Right atrium auricular region (tissue), 2 donors: ENCODE measurements around the gene CCDC71L. TPM values are rescaled to one million over a fixed set of nuclear protein-coding genes. Genes with fewer than 3 reads are reported as not detected.

Experiments used
- DNase-seq: peaks from one replicate; pipeline ENCODE4 v3.0.0-alpha.2; 2019; ENCODE audit warnings: low spot score
- H3K27ac ChIP-seq, 2 donors: fragments of 200-600 bp; sonication (generic); 1 replicate in 1 of 2; 2 replicates in 1 of 2; pipeline ENCODE4 v1.5.1; 2016 to 2019
- H3K27me3 ChIP-seq, 2 donors: fragments of 200-600 bp; sonication (generic); one replicate each; pipeline versions ENCODE4 v1.5.1 to v1.6.0; 2017 to 2019
- H3K36me3 ChIP-seq: fragments of 200-600 bp; sonication (generic); one replicate; pipeline ENCODE4 v1.5.1; 2016
- H3K4me1 ChIP-seq, 2 donors: fragments of 200-600 bp; sonication (generic); one replicate each; pipeline versions ENCODE4 v1.5.1 to v1.6.0; 2017 to 2019
- H3K4me3 ChIP-seq, 2 donors: fragments of 200-600 bp; sonication (generic); 1 replicate in 1 of 2; 2 replicates in 1 of 2; pipeline ENCODE4 v1.5.1; 2017 to 2019; ENCODE audit warnings: mild to moderate bottlenecking in 1 of 2, moderate library complexity in 1 of 2
- H3K9me3 ChIP-seq, 2 donors: fragments of 200-600 bp; sonication (generic); one replicate each; pipeline ENCODE4 v1.5.1; 2019
- CTCF ChIP-seq, 2 donors: fragments of 200-600 bp; sonication (generic); IDR thresholded peaks; one replicate each; pipeline ENCODE4 v1.5.1; 2019; ENCODE audit warnings: antibody characterized with exemption in 2 of 2
- total RNA-seq, 2 donors: library from RNA; depleted of rRNA; stranded (reverse); fragments of >200 nt; gene quantifications; one replicate each; pipeline ENCODE4 v1.1.0, GENCODE V29; 2016

Gene CCDC71L
- total RNA-seq, 2 donors from 2014 or later = 17.5 to 20.9 TPM

GRCh38 chr7:106629516-106629915 lies 31.4 kb downstream of the CCDC71L start:
- Histone ChIP-seq H3K4me3 (no peak overlapping the region), H3K36me3 (no peaks in the 10 kb centered on the region), H3K27me3 (no peaks in the 10 kb centered on the region), H3K9me3 (no peaks in the 10 kb centered on the region), H3K4me1 (no peaks in the 10 kb centered on the region), H3K27ac (no peak overlapping the region)
- no peak for DNase-seq
- TF ChIP-seq CTCF (IDR thresholded peaks at IDR 0.05) = no peak

DNA sequence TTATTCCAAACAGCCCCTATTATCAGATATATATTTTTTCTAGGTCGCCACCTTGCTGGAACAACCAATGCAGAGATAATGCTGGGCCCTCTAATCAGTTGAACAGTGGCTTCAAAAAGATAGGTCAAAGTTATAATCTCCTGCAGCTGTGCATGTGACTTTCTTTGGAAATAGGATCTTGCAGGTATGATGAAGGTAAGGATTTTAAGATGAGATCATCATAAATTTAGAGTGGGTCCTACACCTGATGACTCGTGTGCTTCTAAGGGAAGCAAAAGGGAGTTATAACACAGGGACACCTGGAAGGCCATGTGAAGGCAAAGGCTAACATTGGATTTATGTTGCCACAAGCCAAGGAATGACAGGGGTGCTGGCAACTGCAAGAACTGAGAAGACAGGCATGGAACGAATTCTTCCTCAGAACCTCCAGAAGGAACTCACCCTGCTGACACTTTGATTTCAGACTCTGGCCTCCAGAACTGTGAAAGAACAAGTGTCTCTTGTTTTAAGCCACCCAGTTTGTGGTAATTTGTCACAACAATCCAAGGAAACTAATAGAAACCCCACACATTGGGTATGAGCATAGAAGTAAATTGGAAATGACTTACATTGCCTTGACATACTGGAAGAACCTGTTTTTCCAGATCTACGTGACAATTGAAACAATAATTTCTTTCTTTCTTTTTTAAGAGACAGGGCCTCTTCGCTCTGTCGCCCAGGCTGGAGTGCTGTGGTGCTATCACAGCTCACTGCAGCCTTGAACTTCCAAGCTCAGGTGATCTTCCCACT lies 34.4 kb downstream of the CCDC71L start:
- no peak overlapping the region for H3K4me3 ChIP-seq
- peaks cover 0 to 10% of the 10 kb centered on the region in 2 donors for H3K9me3 ChIP-seq
- no peak for TF ChIP-seq CTCF (IDR thresholded peaks at IDR 0.05)
- no peaks in the 10 kb centered on the region for H3K27me3 ChIP-seq
- no peak for DNase-seq
- H3K27ac ChIP-seq = no peak overlapping the region
- no peaks in the 10 kb centered on the region for H3K4me1 ChIP-seq
- no peaks in the 10 kb centered on the region for H3K36me3 ChIP-seq

- no peak for DNase-seq
- Histone ChIP-seq H3K9me3 (peaks cover 0 to 13% of the 10 kb centered on the region in 2 donors), H3K4me3 (no peak overlapping the region), H3K27me3 (no peaks in the 10 kb centered on the region), H3K27ac (peak overlapping the region in 1 of 2 donors; percentile 13), H3K36me3 (no peaks in the 10 kb centered on the region), H3K4me1 (no peaks in the 10 kb centered on the region)
- no peak for TF ChIP-seq CTCF (IDR thresholded peaks at IDR 0.05)
Measured at GRCh38 chr7:106625678-106626301, 35.2 kb downstream of the CCDC71L start.

- Histone ChIP-seq H3K4me3 (no peak overlapping the region), H3K36me3 (no peaks in the 10 kb centered on the region), H3K27me3 (no peaks in the 10 kb centered on the region), H3K4me1 (no peaks in the 10 kb centered on the region), H3K27ac (no peak overlapping the region), H3K9me3 (peaks cover 0 to 13% of the 10 kb centered on the region in 2 donors)
- no peak for DNase-seq
- TF ChIP-seq CTCF (IDR thresholded peaks at IDR 0.05) = no peak
Measured at GRCh38 chr7:106623853-106624252, 37.1 kb downstream of the CCDC71L start.

GRCh38 chr7:106623315-106623660 lies 37.7 kb downstream of the CCDC71L start:
- no peak overlapping the region for H3K27ac ChIP-seq
- TF ChIP-seq CTCF (IDR thresholded peaks at IDR 0.05) = no peak
- DNase-seq = no peak
- no peak overlapping the region for H3K4me3 ChIP-seq
- no peaks in the 10 kb centered on the region for H3K27me3 ChIP-seq
- peaks cover 0 to 13% of the 10 kb centered on the region in 2 donors for H3K9me3 ChIP-seq
- peaks cover 0 to 3% of the 10 kb centered on the region in 2 donors for H3K4me1 ChIP-seq
- no peaks in the 10 kb centered on the region for H3K36me3 ChIP-seq
